Measurements from ENCODE around the gene ITGAD.

GRCh38 chr16:31344712-31345111, 48.4 kb upstream of the ITGAD start:
- TF ChIP-seq CTCF (IDR thresholded peaks at IDR 0.05) (no peak), POLR2A (IDR thresholded peaks at IDR 0.05) (no peak)
